GM12878 (cell line): Measurements from ENCODE around the gene CTAG1A. TPM values are rescaled to one million over a fixed set of nuclear protein-coding genes. Genes with fewer than 3 reads are reported as not detected.
A peak's percentile ranks its signal among the peaks of the same experiment; 100 is the strongest.

Source experiments
- ATF7 ChIP-seq: fragments of 450-650 bp; IDR thresholded peaks from 2 replicates; pipeline ENCODE4 v1.6.1; 2016; ENCODE audit warnings: low read depth, mild to moderate bottlenecking
- BHLHE40 ChIP-seq, 2 experiments: fragments of 450-650 bp in 1 of 2; IDR thresholded peaks; 2 replicates each; pipeline ENCODE4 v1.6.1; 2011 to 2017; ENCODE audit warnings: low read depth in 2 of 2, borderline replicate concordance in 1 of 2, improper control_type of control experiment in 1 of 2, low read length in 1 of 2, mild to moderate bottlenecking in 1 of 2
- BMI1 ChIP-seq: fragments of 450-650 bp; IDR thresholded peaks from 2 replicates; pipeline ENCODE4 v1.6.1; 2016; ENCODE audit warnings: mild to moderate bottlenecking, moderate library complexity, borderline replicate concordance
- CBX5 ChIP-seq: sonication (generic); IDR thresholded peaks from 2 replicates; pipeline ENCODE4 v1.6.1; 2016; ENCODE audit warnings: low read depth, moderate library complexity, mild to moderate bottlenecking, inconsistent platforms
- CEBPB ChIP-seq, 2 experiments: fragments of 150-350 bp in 1 of 2; IDR thresholded peaks; 2 replicates each; pipeline ENCODE4 v1.6.1; 2012 to 2014; ENCODE audit warnings: low read depth in 2 of 2, low read length in 2 of 2, borderline replicate concordance in 1 of 2, inconsistent platforms in 1 of 2
- CUX1 ChIP-seq: IDR thresholded peaks from 2 replicates; pipeline ENCODE4 v1.6.1; 2012; ENCODE audit warnings: improper control_type of control experiment, low read depth, low read length; ENCODE audit not compliant: insufficient replicate concordance
- GABPA ChIP-seq: IDR thresholded peaks from 2 replicates; pipeline ENCODE4 v1.6.1; 2014; ENCODE audit warnings: antibody characterized with exemption, low read depth, mild to moderate bottlenecking, inconsistent platforms
- HSF1 ChIP-seq: fragments of 150-350 bp; IDR thresholded peaks from 2 replicates; pipeline ENCODE4 v1.6.1; 2014; ENCODE audit warnings: mild to moderate bottlenecking, low read depth, low read length
- IKZF1 ChIP-seq: fragments of 450-650 bp; conservative IDR thresholded peaks from 2 replicates; pipeline ENCODE4 v1.6.1; 2017; ENCODE audit warnings: antibody characterized with exemption, mild to moderate bottlenecking
- MAX ChIP-seq: IDR thresholded peaks from 2 replicates; pipeline ENCODE4 v1.6.1; 2012; ENCODE audit warnings: low read depth, low read length, improper control_type of control experiment
- NFIC ChIP-seq: IDR thresholded peaks from 2 replicates; pipeline ENCODE4 v1.6.1; 2012; ENCODE audit warnings: low read depth, mild to moderate bottlenecking, inconsistent platforms, low read length, moderate library complexity
- NFYA ChIP-seq: IDR thresholded peaks from 2 replicates; pipeline ENCODE4 v1.6.1; 2011; ENCODE audit warnings: low read depth, mild to moderate bottlenecking, low read length, improper control_type of control experiment, borderline replicate concordance
- POLR2AphosphoS2 ChIP-seq: IDR thresholded peaks from 2 replicates; pipeline ENCODE4 v1.6.1; 2011; ENCODE audit warnings: low read depth, mild to moderate bottlenecking, low read length, improper control_type of control experiment, moderate library complexity
- POLR2AphosphoS5 ChIP-seq: IDR thresholded peaks from 2 replicates; pipeline ENCODE4 v1.6.1; 2011; ENCODE audit warnings: mild to moderate bottlenecking, low read length, inconsistent platforms
- SMAD1 ChIP-seq: fragments of 450-650 bp; IDR thresholded peaks from 2 replicates; pipeline ENCODE4 v1.6.1; 2018; ENCODE audit warnings: mild to moderate bottlenecking, low read depth; ENCODE audit not compliant: partially characterized antibody
- SMAD5 ChIP-seq: IDR thresholded peaks from 2 replicates; pipeline ENCODE4 v1.6.1; 2016; ENCODE audit warnings: antibody characterized with exemption, low read depth
- SP1 ChIP-seq: IDR thresholded peaks from one replicate; pipeline ENCODE4 v1.6.1; 2011; ENCODE audit warnings: low read depth, low read length
- SREBF1 ChIP-seq: IDR thresholded peaks from 2 replicates; pipeline ENCODE4 v1.6.1; 2012; ENCODE audit warnings: mild to moderate bottlenecking, low read length
- ZNF592 ChIP-seq: fragments of 450-650 bp; IDR thresholded peaks from 2 replicates; pipeline ENCODE4 v1.6.1; 2017; ENCODE audit warnings: mild to moderate bottlenecking, moderate library complexity
- polyA plus RNA-seq, 11 experiments: library from polyadenylated mRNA; depleted of rRNA in 4 of 11; unstranded in 6 of 11; stranded (reverse) in 5 of 11; fragments of >200 nt; fragmentation: Nextera tagmentation in 4 of 11; fragmentation: Illumina TruSeq in 1 of 11; extraction: Ambion mirVana in 4 of 11; extraction: Trizol in 1 of 11; gene quantifications; 1 replicate in 1 of 11; 2 replicates in 10 of 11; pipeline versions ENCODE4 v1.2.1 to v1.2.3, GENCODE V29; 2011 to 2016; ENCODE audit warnings: inconsistent platforms in 2 of 11, missing spikeins in 2 of 11, low read depth in 1 of 11
- total RNA-seq, 4 experiments: library from RNA; depleted of rRNA in 3 of 4; stranded (reverse); fragments of >200 nt in 3 of 4; fragmentation: Illumina TruSeq in 1 of 4; extraction: Trizol in 1 of 4; gene quantifications; 2 replicates each; pipeline versions ENCODE4 v1.2.1 to v1.2.3, GENCODE V29; 2013 to 2021

CTAG1A gene
- total and polyA plus RNA-seq, 10 of the 15 experiments (the other 5 are each of a cell fraction or from before 2014, with no cell fraction given) = not detected

GRCh38 chrX:154547245-154548027 is 37.5 kb upstream of the CTAG1A start, which contains the start of gene IKBKG (continued):
- TF ChIP-seq BHLHE40 (IDR thresholded peaks at IDR 0.05; ENCODE audit: borderline replicate concordance in 1 of 2, low read depth in 2 of 2, low read length in 1 of 2) (0 out of 4 replicates have a peak, but pooled peaks have one; percentile 5 to 30), NFIC (no peak), IKZF1 (peak; percentile 75), ZNF592 (no peak), POLR2AphosphoS5 (no peak; the same call in 1 of the 2 replicates), GABPA (peak; percentile 93), POLR2AphosphoS2 (no peak), MAX (no peak), SMAD5 (no peak), NFYA (no peak), SREBF1 (no peak), CBX5 (no peak), CUX1 (no peak), BMI1 (no peak), ATF7 (no peak), SMAD1 (no peak), CEBPB (IDR thresholded peaks at IDR 0.05; ENCODE audit: borderline replicate concordance in 1 of 2, low read depth in 2 of 2, low read length in 2 of 2) (no peak), SP1 (no peak), HSF1 (no peak)
